ENCODE data around the gene DNAJC15. TPM values are rescaled to one million over a fixed set of nuclear protein-coding genes. Genes with fewer than 3 reads are reported as not detected.
"Not testable (repeated sequence)": the region's sequence is repeated elsewhere in the genome, so short reads cannot be mapped to it uniquely, and the experiment has no call there.

The DNAJC15 gene
- total RNA-seq, 4 donors from 2014 or later, result 10.5 to 18.3 (median 11.4) TPM

GRCh38 chr13:43074824-43075510, 51.6 kb downstream of the DNAJC15 start:
- WGBS, 2 donors (ENCODE audit: low coverage in 1 of 2), result 47 to 52% methylated on average over 3 of the region's 3 CpGs

DNA sequence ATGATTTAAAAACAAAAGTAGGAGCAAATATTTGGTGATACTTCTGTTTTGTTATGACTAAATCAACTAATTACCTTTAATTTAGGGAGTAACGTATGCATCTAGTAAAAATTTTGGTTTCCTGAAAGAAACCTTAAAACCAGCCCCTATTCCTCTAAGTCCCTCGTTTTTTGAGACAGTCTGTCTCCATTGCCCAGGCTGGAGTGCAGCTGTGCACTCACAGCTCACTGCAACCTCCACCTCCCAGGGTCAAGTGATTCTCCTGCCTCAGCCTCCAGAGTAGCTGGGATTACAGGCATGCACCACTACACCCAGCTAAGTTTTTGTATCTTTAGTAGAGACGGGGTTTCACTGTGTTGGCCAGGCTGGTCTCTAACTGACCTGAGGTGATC, 52.1 kb downstream of the DNAJC15 start:
- H3K27me3 ChIP-seq; H3K36me3 ChIP-seq; H3K4me3 ChIP-seq; DNase-seq; H3K27ac ChIP-seq; intact Hi-C loops (cut with DNase I; ENCODE audit: low total_unique reads); H3K9me3 ChIP-seq: not testable (repeated sequence)
- peaks cover 0 to 24% (median 3%) of the 10 kb centered on the region in 4 donors for H3K4me1 ChIP-seq
- WGBS, 2 donors (ENCODE audit: low coverage in 1 of 2), result 63 to 68% methylated on average over 1 to 3 of the region's 3 CpGs
- in situ Hi-C loops (cut with MboI; ENCODE audit: low pct_ligation_motif_present in 1 of 4, low pct_unique_long_range_greater_than_20kb in 1 of 4, low sequenced_read_pairs in 3 of 4), result loop anchor here (25.0 kb wide), 1 partner anchor 712 kb away; the partner anchor contains the start of gene ENOX1 (in 4 of the 4)

More at GRCh38 chr13:43074824-43075510, 51.6 kb downstream of the DNAJC15 start:
- TF ChIP-seq POLR2AphosphoS5 (IDR thresholded peaks at IDR 0.05), result no peak
- no peak for TF ChIP-seq POLR2A (IDR thresholded peaks at IDR 0.05)
- DNase-seq, result no peak
- Histone ChIP-seq H3K9me3 (no peaks in the 10 kb centered on the region), H3K4me1 (peaks cover 0 to 24% (median 3%) of the 10 kb centered on the region in 4 donors), H3K27me3 (no peaks in the 10 kb centered on the region), H3K36me3 (peaks cover 0 to 1% (median 0%) of the 10 kb centered on the region in 4 donors), H3K4me3 (no peak overlapping the region), H3K27ac (no peak overlapping the region)
- in situ Hi-C loops (cut with MboI; ENCODE audit: low pct_ligation_motif_present in 1 of 4, low pct_unique_long_range_greater_than_20kb in 1 of 4, low sequenced_read_pairs in 3 of 4), result loop anchor here (25.0 kb wide), 1 partner anchor 712 kb away; the partner anchor contains the start of gene ENOX1 (in 4 of the 4)
- intact Hi-C loops (cut with DNase I; ENCODE audit: low total_unique reads), result no loop called here

- peaks cover 0 to 24% (median 3%) of the 10 kb centered on the region in 4 donors for H3K4me1 ChIP-seq
- no peak overlapping the region for H3K27ac ChIP-seq
- peaks cover 0 to 13% (median 0%) of the 10 kb centered on the region in 4 donors for H3K36me3 ChIP-seq
- TF ChIP-seq POLR2AphosphoS5 (IDR thresholded peaks at IDR 0.05), result no peak
- no peak for TF ChIP-seq POLR2A (IDR thresholded peaks at IDR 0.05)
- TF ChIP-seq, protein P1, sequence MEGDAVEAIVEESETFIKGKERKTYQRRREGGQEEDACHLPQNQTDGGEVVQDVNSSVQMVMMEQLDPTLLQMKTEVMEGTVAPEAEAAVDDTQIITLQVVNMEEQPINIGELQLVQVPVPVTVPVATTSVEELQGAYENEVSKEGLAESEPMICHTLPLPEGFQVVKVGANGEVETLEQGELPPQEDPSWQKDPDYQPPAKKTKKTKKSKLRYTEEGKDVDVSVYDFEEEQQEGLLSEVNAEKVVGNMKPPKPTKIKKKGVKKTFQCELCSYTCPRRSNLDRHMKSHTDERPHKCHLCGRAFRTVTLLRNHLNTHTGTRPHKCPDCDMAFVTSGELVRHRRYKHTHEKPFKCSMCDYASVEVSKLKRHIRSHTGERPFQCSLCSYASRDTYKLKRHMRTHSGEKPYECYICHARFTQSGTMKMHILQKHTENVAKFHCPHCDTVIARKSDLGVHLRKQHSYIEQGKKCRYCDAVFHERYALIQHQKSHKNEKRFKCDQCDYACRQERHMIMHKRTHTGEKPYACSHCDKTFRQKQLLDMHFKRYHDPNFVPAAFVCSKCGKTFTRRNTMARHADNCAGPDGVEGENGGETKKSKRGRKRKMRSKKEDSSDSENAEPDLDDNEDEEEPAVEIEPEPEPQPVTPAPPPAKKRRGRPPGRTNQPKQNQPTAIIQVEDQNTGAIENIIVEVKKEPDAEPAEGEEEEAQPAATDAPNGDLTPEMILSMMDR (IDR thresholded peaks at IDR 0.05), result no peak
- TF ChIP-seq EP300 (IDR thresholded peaks at IDR 0.05; ENCODE audit: low read depth), result no peak
- in situ Hi-C loops (cut with MboI; ENCODE audit: low pct_ligation_motif_present in 1 of 4, low pct_unique_long_range_greater_than_20kb in 1 of 4, low sequenced_read_pairs in 3 of 4) (loop anchor here (25.0 kb wide), 1 partner anchor 710 kb away; the partner anchor contains the start of gene ENOX1 (in 4 of the 4)), intact Hi-C loops (cut with DNase I; ENCODE audit: low total_unique reads) (no loop called here)
- no peaks in the 10 kb centered on the region for H3K9me3 ChIP-seq
- no peak overlapping the region for H3K4me3 ChIP-seq
- no peak for DNase-seq
- 76 to 79% methylated on average over 1 of the region's 1 CpG for WGBS, 2 donors (ENCODE audit: low coverage in 1 of 2)
- H3K27me3 ChIP-seq, result no peaks in the 10 kb centered on the region
Measured at GRCh38 chr13:43077046-43077445, 53.7 kb downstream of the DNAJC15 start.

DNA sequence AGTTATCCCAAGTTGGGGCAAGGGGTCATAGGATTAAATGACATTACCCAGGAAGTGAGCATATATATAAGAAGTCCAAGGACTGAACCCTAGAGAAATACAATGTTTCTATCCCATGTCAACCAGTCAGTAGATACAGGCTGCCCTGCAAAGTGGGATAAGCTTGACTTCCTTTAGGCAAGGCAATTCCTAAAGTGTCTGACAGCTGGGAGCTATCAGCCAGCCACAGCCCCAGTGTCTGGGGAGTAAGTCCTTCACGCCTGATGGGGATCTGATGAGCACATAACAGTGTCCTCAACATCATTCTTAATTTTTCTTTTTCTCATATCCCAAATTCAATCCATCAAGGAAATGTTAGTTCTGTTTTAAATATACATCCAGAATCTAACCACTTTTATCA, 54.1 kb downstream of the DNAJC15 start:
- H3K4me1 ChIP-seq, result peaks cover 0 to 24% (median 3%) of the 10 kb centered on the region in 4 donors
- H3K27ac ChIP-seq, result no peak overlapping the region
- intact Hi-C loops (cut with DNase I; ENCODE audit: low total_unique reads), result no loop called here

GRCh38 chr13:43077906-43078305, 54.5 kb downstream of the DNAJC15 start:
- Histone ChIP-seq H3K4me3 (no peak overlapping the region), H3K27me3 (no peaks in the 10 kb centered on the region), H3K36me3 (peaks cover 0 to 13% (median 0%) of the 10 kb centered on the region in 4 donors), H3K27ac (no peak overlapping the region), H3K9me3 (no peaks in the 10 kb centered on the region), H3K4me1 (peaks cover 0 to 23% (median 3%) of the 10 kb centered on the region in 4 donors)
- WGBS, 2 donors (ENCODE audit: low coverage in 1 of 2), result 71 to 85% methylated on average over 4 of the region's 4 CpGs
- DNase-seq, result no peak
- TF ChIP-seq POLR2AphosphoS5 (IDR thresholded peaks at IDR 0.05) (no peak), POLR2A (IDR thresholded peaks at IDR 0.05) (no peak), EP300 (IDR thresholded peaks at IDR 0.05; ENCODE audit: low read depth) (no peak)
- TF ChIP-seq, protein P1 (IDR thresholded peaks at IDR 0.05), result no peak
- in situ Hi-C loops (cut with MboI; ENCODE audit: low pct_ligation_motif_present in 1 of 4, low pct_unique_long_range_greater_than_20kb in 1 of 4, low sequenced_read_pairs in 3 of 4) (loop anchor here (25.0 kb wide), 1 partner anchor 709 kb away; the partner anchor contains the start of gene ENOX1 (in 4 of the 4)), intact Hi-C loops (cut with DNase I; ENCODE audit: low total_unique reads) (no loop called here)

More for the DNA sequence above, 54.1 kb downstream of the DNAJC15 start:
- no peak overlapping the region for H3K4me3 ChIP-seq
- in situ Hi-C loops (cut with MboI; ENCODE audit: low pct_ligation_motif_present in 1 of 4, low pct_unique_long_range_greater_than_20kb in 1 of 4, low sequenced_read_pairs in 3 of 4), result loop anchor here (25.0 kb wide), 1 partner anchor 710 kb away; the partner anchor contains the start of gene ENOX1 (in 4 of the 4)
- peaks cover 0 to 13% (median 0%) of the 10 kb centered on the region in 4 donors for H3K36me3 ChIP-seq
- 78 to 100% methylated on average over 1 of the region's 1 CpG for WGBS, 2 donors (ENCODE audit: low coverage in 1 of 2)
- no peaks in the 10 kb centered on the region for H3K27me3 ChIP-seq
- TF ChIP-seq EP300 (IDR thresholded peaks at IDR 0.05; ENCODE audit: low read depth), result no peak
- no peak for TF ChIP-seq POLR2A (IDR thresholded peaks at IDR 0.05)
- TF ChIP-seq POLR2AphosphoS5 (IDR thresholded peaks at IDR 0.05), result no peak
- TF ChIP-seq, protein P1 (IDR thresholded peaks at IDR 0.05), result no peak
- DNase-seq, result no peak
- no peaks in the 10 kb centered on the region for H3K9me3 ChIP-seq

All from transverse colon (tissue), 4 donors.